HEK293 (cell line): ENCODE data around the gene PPM1G.
A peak's percentile ranks its signal among the peaks of the same experiment; 100 is the strongest.

Experiments
- CTCF ChIA-PET: fragments of 350-600 bp; formaldehyde crosslinking; extraction: SDS; loops from one replicate; lab custom pipeline; 2021; ENCODE audit warnings: antibody characterized with exemption; lab: Yijun Ruan, JAX
- POLR2A ChIA-PET: fragments of 300-600 bp; formaldehyde crosslinking; extraction: SDS; loops from one replicate; lab custom pipeline; 2020; ENCODE audit warnings: antibody characterized with exemption, inconsistent platforms; lab: Yijun Ruan, JAX
- H3K27ac ChIP-seq: fragments of 200-500 bp; sonication (Bioruptor generic); 2 replicates; pipeline ENCODE4 v1.5.1; 2014; ENCODE audit warnings: low read depth, low read length, control low read depth, inconsistent platforms; ENCODE audit errors: extremely low read depth
- H3K36me3 ChIP-seq, 2 experiments: fragments of 200-500 bp in 1 of 2; sonication (Bioruptor generic) in 1 of 2; 1 replicate in 1 of 2; 2 replicates in 1 of 2; pipeline ENCODE4 v1.5.1; 2014 to 2017; ENCODE audit warnings: inconsistent platforms in 2 of 2, low read length in 2 of 2; ENCODE audit not compliant: control insufficient read depth in 2 of 2, insufficient read depth in 1 of 2
- H3K4me1 ChIP-seq: fragments of 200-500 bp; sonication (Bioruptor generic); 2 replicates; pipeline ENCODE4 v1.5.1; 2014; ENCODE audit warnings: mild to moderate bottlenecking, low read length, inconsistent platforms; ENCODE audit not compliant: control insufficient read depth, insufficient read depth
- H3K4me3 ChIP-seq: 2 replicates; pipeline ENCODE4 v1.5.1; 2011; ENCODE audit warnings: low read depth, mild to moderate bottlenecking, control low read depth, low read length, moderate library complexity
- H3K9me3 ChIP-seq: fragments of 200-500 bp; sonication (Bioruptor generic); 2 replicates; pipeline ENCODE4 v1.5.1; 2014; ENCODE audit warnings: low read depth, low read length, inconsistent platforms; ENCODE audit not compliant: control insufficient read depth, insufficient read depth
- FEZF1 ChIP-seq: fragments of 450-650 bp; formaldehyde crosslinking; IDR thresholded peaks from 2 replicates; pipeline ENCODE4 v1.5.1; 2016; ENCODE audit warnings: missing biosample characterization, missing genetic modification characterization
- GLIS1 ChIP-seq: fragments of 450-650 bp; formaldehyde crosslinking; IDR thresholded peaks from 2 replicates; pipeline ENCODE4 v1.5.1; 2016; ENCODE audit warnings: missing biosample characterization, missing genetic modification characterization
- GLIS2 ChIP-seq: fragments of 450-650 bp; formaldehyde crosslinking; IDR thresholded peaks from 2 replicates; pipeline ENCODE4 v1.5.1; 2016; ENCODE audit warnings: missing biosample characterization, missing genetic modification characterization
- HOXC10 ChIP-seq: sonication (generic); formaldehyde crosslinking; IDR thresholded peaks from 2 replicates; pipeline ENCODE4 v1.8.1; 2023; ENCODE audit warnings: mild to moderate bottlenecking, missing genetic modification reagents
- KLF1 ChIP-seq: fragments of 450-650 bp; formaldehyde crosslinking; IDR thresholded peaks from 2 replicates; pipeline ENCODE4 v1.5.1; 2016; ENCODE audit warnings: missing biosample characterization, missing genetic modification characterization
- KLF9 ChIP-seq: fragments of 450-650 bp; formaldehyde crosslinking; IDR thresholded peaks from 2 replicates; pipeline ENCODE4 v1.5.1; 2016; ENCODE audit warnings: missing biosample characterization, missing genetic modification characterization, low read depth
- MZF1 ChIP-seq: fragments of 450-650 bp; formaldehyde crosslinking; IDR thresholded peaks from 2 replicates; pipeline ENCODE4 v1.5.1; 2017; ENCODE audit warnings: missing biosample characterization, missing genetic modification characterization, borderline replicate concordance
- SCRT1 ChIP-seq: fragments of 450-650 bp; formaldehyde crosslinking; IDR thresholded peaks from 2 replicates; pipeline ENCODE4 v1.5.1; 2016; ENCODE audit warnings: missing biosample characterization, missing genetic modification characterization, borderline replicate concordance
- SCRT2 ChIP-seq: fragments of 450-650 bp; formaldehyde crosslinking; IDR thresholded peaks from 2 replicates; pipeline ENCODE4 v1.5.1; 2016; ENCODE audit warnings: missing biosample characterization, missing genetic modification characterization
- SETDB1 ChIP-seq: IDR thresholded peaks from one replicate; pipeline ENCODE4 v1.6.1; 2017; ENCODE audit warnings: mild to moderate bottlenecking, low read length, moderate library complexity, mixed read lengths; ENCODE audit not compliant: insufficient read length
- WT1 ChIP-seq: fragments of 450-650 bp; formaldehyde crosslinking; IDR thresholded peaks from 2 replicates; pipeline ENCODE4 v1.5.1; 2016; ENCODE audit warnings: missing biosample characterization, missing genetic modification characterization
- ZNF121 ChIP-seq: fragments of 450-650 bp; formaldehyde crosslinking; IDR thresholded peaks from 2 replicates; pipeline ENCODE4 v1.5.1; 2016; ENCODE audit warnings: missing biosample characterization, missing genetic modification characterization
- ZNF155 ChIP-seq: fragments of 450-650 bp; formaldehyde crosslinking; IDR thresholded peaks from 2 replicates; pipeline ENCODE4 v1.5.1; 2016; ENCODE audit warnings: missing biosample characterization, missing genetic modification characterization
- ZNF175 ChIP-seq: fragments of 450-650 bp; formaldehyde crosslinking; IDR thresholded peaks from 2 replicates; pipeline ENCODE4 v1.5.1; 2016; ENCODE audit warnings: missing biosample characterization, missing genetic modification characterization
- ZNF335 ChIP-seq: fragments of 450-650 bp; formaldehyde crosslinking; conservative IDR thresholded peaks from 2 replicates; pipeline ENCODE4 v1.5.1; 2016; ENCODE audit warnings: missing biosample characterization, missing genetic modification characterization
- ZNF37A ChIP-seq: fragments of 450-650 bp; IDR thresholded peaks from 2 replicates; pipeline ENCODE4 v1.5.1; 2018; ENCODE audit warnings: missing biosample characterization, missing genetic modification characterization
- ZNF394 ChIP-seq: fragments of 450-650 bp; formaldehyde crosslinking; IDR thresholded peaks from 2 replicates; pipeline ENCODE4 v1.5.1; 2016; ENCODE audit warnings: missing biosample characterization, missing genetic modification characterization, mild to moderate bottlenecking, moderate library complexity, borderline replicate concordance
- ZNF549 ChIP-seq: fragments of 450-650 bp; IDR thresholded peaks from 2 replicates; pipeline ENCODE4 v1.5.1; 2018; ENCODE audit warnings: missing biosample characterization, missing genetic modification characterization, mild to moderate bottlenecking, inconsistent platforms, moderate library complexity
- ZNF670 ChIP-seq: fragments of 450-650 bp; formaldehyde crosslinking; IDR thresholded peaks from 2 replicates; pipeline ENCODE4 v1.5.1; 2016; ENCODE audit warnings: missing biosample characterization, missing genetic modification characterization, low read depth
- ZNF707 ChIP-seq: fragments of 450-650 bp; formaldehyde crosslinking; IDR thresholded peaks from 2 replicates; pipeline ENCODE4 v1.5.1; 2016; ENCODE audit warnings: missing biosample characterization, missing genetic modification characterization
- ZNF776 ChIP-seq: fragments of 450-650 bp; formaldehyde crosslinking; IDR thresholded peaks from 2 replicates; pipeline ENCODE4 v1.5.0; 2017; ENCODE audit warnings: missing biosample characterization, missing genetic modification characterization, borderline replicate concordance
- ZSCAN16 ChIP-seq: fragments of 450-650 bp; formaldehyde crosslinking; IDR thresholded peaks from 2 replicates; pipeline ENCODE4 v1.5.1; 2016; ENCODE audit warnings: missing biosample characterization, missing genetic modification characterization
- TF ChIP-seq, protein P1 (sequence below): fragments of 450-650 bp; formaldehyde crosslinking; IDR thresholded peaks from 2 replicates; pipeline ENCODE4 v1.5.1; 2017; ENCODE audit warnings: missing biosample characterization, mild to moderate bottlenecking, missing genetic modification characterization, moderate library complexity
- TF ChIP-seq, protein P2 (sequence below): fragments of 450-650 bp; formaldehyde crosslinking; IDR thresholded peaks from 2 replicates; pipeline ENCODE4 v1.5.1; 2016; ENCODE audit warnings: missing biosample characterization, missing genetic modification characterization
- TF ChIP-seq, protein P3 (sequence below): fragments of 450-650 bp; formaldehyde crosslinking; IDR thresholded peaks from 2 replicates; pipeline ENCODE4 v1.5.1; 2017; ENCODE audit warnings: missing biosample characterization, missing genetic modification characterization

The PPM1G gene

DNA sequence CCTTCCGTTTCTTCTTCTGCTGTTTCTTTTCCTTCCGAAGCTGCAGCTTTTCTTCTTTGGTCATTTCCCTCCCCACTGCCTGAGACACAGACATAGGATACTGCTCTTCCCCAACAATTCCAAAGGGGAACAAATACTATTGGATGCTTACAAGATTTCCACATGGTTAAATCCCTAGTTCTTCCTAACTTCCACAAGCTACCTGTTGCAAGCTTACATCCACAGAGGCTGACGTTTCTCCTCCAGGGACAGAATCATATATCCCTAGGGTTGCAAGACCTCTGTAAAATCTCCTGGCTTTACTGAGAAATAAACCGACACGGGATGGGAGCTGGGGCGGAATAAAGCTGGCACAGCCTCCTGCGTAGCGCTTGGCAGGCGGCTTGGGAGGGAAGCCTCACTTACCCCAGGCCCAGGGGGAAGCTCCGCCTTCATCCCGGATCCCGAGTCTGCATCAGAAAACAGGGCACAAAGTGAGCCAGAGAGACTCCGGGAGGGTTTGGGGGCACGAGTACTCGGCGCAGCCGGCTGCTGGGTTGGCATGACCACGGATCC is 39.8 kb downstream of the PPM1G start:
- TF ChIP-seq ZNF335 (tag by site-specific recombination), result 0 out of 2 replicates have a peak, but pooled peaks have one; percentile 13
- TF ChIP-seq SCRT2, result peak; percentile 98
- peak; percentile 85 for TF ChIP-seq ZNF37A
- TF ChIP-seq ZNF549, result no peak
- TF ChIP-seq SCRT1, result peak; percentile 76; the same call in 1 of the 2 replicates
- TF ChIP-seq ZNF121 (tag by site-specific recombination), result no peak
- TF ChIP-seq HOXC10 (CRISPR knock-in tag), result 0 out of 2 replicates have a peak, but pooled peaks have one; percentile 41
- no peak for TF ChIP-seq MZF1 (tag by site-specific recombination)
- TF ChIP-seq, protein P1, sequence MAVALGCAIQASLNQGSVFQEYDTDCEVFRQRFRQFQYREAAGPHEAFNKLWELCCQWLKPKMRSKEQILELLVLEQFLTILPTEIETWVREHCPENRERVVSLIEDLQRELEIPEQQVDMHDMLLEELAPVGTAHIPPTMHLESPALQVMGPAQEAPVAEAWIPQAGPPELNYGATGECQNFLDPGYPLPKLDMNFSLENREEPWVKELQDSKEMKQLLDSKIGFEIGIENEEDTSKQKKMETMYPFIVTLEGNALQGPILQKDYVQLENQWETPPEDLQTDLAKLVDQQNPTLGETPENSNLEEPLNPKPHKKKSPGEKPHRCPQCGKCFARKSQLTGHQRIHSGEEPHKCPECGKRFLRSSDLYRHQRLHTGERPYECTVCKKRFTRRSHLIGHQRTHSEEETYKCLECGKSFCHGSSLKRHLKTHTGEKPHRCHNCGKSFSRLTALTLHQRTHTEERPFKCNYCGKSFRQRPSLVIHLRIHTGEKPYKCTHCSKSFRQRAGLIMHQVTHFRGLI (tag by site-specific recombination), result no peak
- TF ChIP-seq ZNF670, result no peak
- no peak for TF ChIP-seq ZNF175
- no peak for TF ChIP-seq WT1 (tag by site-specific recombination)
- peak; percentile 3; the same call in 1 of the 2 replicates for TF ChIP-seq GLIS1
- POLR2A ChIA-PET, result interaction anchor here (0.6 to 1.9 kb wide), 14 partner anchors 9 to 282 kb away, joined by 3 to 22 read pairs (median 4); partner anchors contain the start of genes CCDC121, GPN1, GTF3C2 and MPV17

DNA sequence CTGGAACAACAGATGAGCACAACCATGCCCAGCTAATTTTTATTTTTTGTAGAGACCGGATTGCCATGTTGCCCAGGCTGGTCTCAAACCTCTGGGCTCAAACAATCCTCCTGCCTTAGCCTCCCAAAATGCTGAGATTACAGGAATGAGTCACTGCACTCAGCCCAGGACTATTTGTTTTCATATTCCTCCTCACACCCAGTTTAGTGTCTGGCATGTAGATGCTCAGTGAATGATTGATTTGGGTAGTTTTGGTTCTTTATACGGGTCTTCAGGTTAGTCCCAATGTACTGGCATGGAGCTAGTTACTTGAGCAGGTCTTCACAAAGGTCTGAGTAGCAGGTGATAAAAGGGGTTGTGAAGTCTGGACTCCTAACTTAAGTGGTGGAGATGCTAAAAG is 45.5 kb downstream of the PPM1G start:
- no peaks in the 10 kb centered on the region for H3K9me3 ChIP-seq
- POLR2A ChIA-PET, result interaction anchor here (1.1 kb wide), 1 partner anchor 313 kb away, joined by 3 read pairs; the partner anchor contains the start of gene AGBL5
- CTCF ChIA-PET, result interaction anchor here (0.7 kb wide), 1 partner anchor 11 kb away, joined by 3 read pairs; no protein-coding TSS in a partner anchor
- peaks cover 29 to 59% of the 10 kb centered on the region in 2 experiments for H3K36me3 ChIP-seq
- TF ChIP-seq, protein P2, sequence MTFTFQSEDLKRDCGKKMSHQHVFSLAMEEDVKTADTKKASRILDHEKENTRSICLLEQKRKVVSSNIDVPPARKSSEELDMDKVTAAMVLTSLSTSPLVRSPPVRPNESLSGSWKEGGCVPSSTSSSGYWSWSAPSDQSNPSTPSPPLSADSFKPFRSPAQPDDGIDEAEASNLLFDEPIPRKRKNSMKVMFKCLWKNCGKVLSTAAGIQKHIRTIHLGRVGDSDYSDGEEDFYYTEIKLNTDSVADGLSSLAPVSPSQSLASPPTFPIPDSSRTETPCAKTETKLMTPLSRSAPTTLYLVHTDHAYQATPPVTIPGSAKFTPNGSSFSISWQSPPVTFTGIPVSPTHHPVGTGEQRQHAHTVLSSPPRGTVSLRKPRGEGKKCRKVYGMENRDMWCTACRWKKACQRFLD (tag by site-specific recombination), result no peak
- no peak for TF ChIP-seq ZNF155 (tag by site-specific recombination)
- TF ChIP-seq GLIS2 (tag by site-specific recombination), result no peak
- TF ChIP-seq KLF9 (tag by site-specific recombination), result no peak
- no peak for TF ChIP-seq FEZF1 (tag by site-specific recombination)
- no peak for TF ChIP-seq ZNF707 (tag by site-specific recombination)
- TF ChIP-seq, all 188 proteins: peak for 0
- no peak overlapping the region for H3K4me3 ChIP-seq
- H3K4me1 ChIP-seq, result no peaks in the 10 kb centered on the region
- no peak overlapping the region for H3K27ac ChIP-seq

More for the DNA sequence above, 39.8 kb downstream of the PPM1G start:
- CTCF ChIA-PET, result interaction anchor here (0.6 to 1.6 kb wide), 16 partner anchors 8 to 1419 kb away, joined by 3 to 8 read pairs (median 4); partner anchors contain the start of genes FNDC4, MPV17 and ZNF512
- H3K4me1 ChIP-seq, result no peaks in the 10 kb centered on the region
- H3K27ac ChIP-seq, result peak overlapping the region; percentile 79
- H3K4me3 ChIP-seq, result peak overlapping the region; percentile 85
- peaks cover 39 to 67% of the 10 kb centered on the region in 2 experiments for H3K36me3 ChIP-seq
- H3K9me3 ChIP-seq, result no peaks in the 10 kb centered on the region

DNA sequence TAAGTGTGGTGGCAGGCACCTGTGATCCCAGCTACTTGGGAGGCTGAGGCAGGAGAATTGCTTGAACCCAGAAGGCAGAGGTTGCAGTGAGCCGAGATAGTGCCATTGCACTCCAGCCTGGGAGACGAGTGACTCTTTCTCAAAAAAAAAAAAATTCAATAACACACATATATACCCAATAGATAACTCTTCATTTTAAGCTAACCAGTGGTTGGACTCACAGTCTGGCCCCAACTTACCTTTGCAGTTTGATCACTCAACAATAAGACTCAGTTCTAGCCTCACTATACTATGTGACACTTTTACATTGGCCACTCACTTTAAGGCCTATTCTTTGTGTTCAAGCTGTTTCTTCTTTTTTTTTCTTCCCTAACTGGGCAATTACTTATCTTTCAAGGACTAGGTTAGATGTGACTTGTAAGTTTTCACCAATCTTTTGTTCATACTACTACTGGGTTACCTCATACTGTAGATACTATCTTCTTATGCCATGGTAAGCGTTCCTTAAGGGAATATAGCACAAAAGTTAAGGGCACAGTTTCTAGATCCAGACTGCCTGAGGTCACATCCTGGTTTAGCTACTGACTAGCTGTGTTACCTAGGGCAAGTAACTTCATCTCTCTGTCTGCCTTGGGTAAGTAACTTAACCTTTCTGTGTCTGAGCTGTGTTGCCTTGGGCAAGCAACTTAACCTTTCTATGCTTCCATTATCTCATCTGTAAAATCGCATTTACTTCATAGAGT is 46.5 kb downstream of the PPM1G start:
- Histone ChIP-seq H3K27ac (no peak overlapping the region), H3K4me3 (no peak overlapping the region), H3K4me1 (0 out of 2 replicates have a peak, but pooled peaks cover under 1% of the 10 kb centered on the region), H3K9me3 (no peaks in the 10 kb centered on the region), H3K36me3 (peaks cover 29 to 55% of the 10 kb centered on the region in 2 experiments)
- no peak for TF ChIP-seq ZNF394
- TF ChIP-seq ZSCAN16 (tag by site-specific recombination), result no peak
- TF ChIP-seq, protein P3, sequence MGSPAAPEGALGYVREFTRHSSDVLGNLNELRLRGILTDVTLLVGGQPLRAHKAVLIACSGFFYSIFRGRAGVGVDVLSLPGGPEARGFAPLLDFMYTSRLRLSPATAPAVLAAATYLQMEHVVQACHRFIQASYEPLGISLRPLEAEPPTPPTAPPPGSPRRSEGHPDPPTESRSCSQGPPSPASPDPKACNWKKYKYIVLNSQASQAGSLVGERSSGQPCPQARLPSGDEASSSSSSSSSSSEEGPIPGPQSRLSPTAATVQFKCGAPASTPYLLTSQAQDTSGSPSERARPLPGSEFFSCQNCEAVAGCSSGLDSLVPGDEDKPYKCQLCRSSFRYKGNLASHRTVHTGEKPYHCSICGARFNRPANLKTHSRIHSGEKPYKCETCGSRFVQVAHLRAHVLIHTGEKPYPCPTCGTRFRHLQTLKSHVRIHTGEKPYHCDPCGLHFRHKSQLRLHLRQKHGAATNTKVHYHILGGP, result no peak
- TF ChIP-seq ZNF776 (tag by site-specific recombination), result no peak
- no peak for TF ChIP-seq KLF1
- TF ChIP-seq SETDB1, result no peak
- POLR2A ChIA-PET, result interaction anchor here (1.2 kb wide), 1 partner anchor 43 kb away, joined by 3 read pairs; no protein-coding TSS in a partner anchor
- CTCF ChIA-PET, result no interaction called here
